GM19240 (cell line): Measurements from ENCODE around the gene TSPAN18.

Experiments used
- DNase-seq: peaks from one replicate; pipeline ENCODE4 v3.0.0; 2011; ENCODE audit warnings: low spot score; ENCODE audit not compliant: insufficient read length

TSPAN18 gene

DNA sequence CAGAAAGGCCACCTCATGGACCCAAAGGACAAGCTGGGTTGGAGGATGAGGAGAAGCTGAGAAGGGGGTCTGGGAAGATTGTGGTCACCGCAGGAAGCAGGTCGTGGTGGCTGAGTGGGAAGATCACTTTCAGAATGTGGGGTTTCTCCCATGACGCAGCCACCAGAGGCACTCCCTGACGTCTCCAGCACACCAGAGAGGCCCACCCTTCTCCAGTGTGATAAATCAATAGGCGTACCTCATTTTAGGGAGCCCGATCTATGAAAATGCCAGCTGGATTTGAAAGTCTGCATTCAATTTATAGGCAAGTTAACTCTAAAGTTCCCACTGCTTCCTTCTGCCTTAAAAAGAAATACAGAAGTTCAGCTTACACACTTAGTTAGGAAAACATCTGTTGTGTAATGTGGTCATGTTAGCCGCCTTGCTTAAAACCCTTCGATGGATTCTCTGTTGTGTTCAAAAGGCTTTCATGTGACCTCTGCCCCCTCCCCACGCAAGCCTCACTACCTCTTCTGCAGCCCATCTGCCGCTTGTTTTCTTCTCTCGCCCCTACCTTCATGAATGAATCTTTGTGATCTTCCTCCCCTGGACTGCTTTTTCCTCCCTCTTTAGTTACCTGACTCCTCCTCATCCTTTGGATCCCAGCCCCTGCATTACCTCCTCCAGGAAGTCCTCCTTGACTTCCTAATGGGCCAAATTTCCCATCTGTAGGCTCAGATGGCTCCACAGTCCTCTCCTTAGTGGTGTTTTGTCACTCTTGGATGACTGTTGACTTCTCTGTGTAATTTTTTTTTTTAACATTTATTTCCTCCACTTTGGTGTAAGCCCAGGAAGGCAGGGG lies 10.7 kb downstream of the TSPAN18 start:
- DNase-seq, result no peak

DNA sequence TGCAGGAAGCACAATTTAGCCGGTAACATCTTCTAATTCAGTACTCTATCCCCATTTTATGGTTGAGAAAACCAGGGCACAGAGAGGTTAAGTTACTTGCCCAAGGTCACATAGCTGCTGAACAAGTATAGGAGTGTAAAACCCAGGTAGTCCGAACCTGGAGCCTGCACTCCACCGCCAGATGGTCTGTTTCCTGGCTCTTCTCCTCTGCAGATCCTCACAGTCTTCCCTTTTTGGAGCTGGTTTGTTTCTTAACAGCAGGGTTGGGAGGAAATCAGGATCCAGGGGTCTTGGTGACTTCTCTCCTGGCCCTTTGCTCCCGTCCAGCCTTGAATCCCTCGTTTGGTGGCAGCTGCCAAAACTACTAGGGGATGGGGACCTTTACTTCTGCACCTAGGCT lies 12.0 kb downstream of the TSPAN18 start:
- no peak for DNase-seq

DNA sequence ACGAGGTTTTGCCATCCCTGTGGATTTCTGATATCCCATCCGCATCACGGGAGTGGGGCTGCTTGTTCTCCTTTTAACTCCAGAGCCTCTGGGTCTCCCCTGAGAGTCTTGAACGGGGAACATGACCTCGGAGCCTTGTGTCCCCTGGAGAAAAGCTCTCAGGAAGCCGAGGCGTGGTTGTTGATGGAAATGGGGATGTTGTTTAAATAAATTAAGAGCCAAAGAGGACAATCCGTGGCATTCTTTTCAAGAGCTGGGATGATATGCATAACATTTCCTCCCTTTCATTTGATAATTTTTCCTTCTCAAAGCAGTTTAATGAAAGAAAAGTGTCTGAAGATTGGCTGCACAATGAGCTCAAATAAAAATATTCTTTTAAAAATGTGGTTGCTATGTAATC lies 14.2 kb downstream of the TSPAN18 start:
- DNase-seq, result no peak

DNA sequence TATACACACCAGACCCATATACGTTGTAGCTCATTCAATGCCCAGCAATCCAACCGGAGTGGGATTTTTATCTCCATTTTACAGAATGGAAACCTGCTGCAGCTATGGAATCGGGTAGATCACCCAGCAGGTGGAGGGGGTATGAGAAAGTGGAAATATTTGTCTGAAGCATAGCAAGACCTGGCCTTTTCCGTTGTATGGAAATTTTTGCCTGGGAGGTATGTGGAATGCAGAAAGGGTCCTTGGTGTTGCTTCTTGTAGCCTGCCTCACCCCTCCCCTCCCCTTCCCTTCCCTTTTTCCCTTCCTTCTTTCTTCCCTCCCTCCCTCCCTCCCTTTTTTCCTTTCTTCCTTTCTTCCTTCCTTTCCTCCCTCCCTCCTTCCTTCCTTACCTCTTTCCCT lies 15.2 kb downstream of the TSPAN18 start:
- no peak for DNase-seq

DNA sequence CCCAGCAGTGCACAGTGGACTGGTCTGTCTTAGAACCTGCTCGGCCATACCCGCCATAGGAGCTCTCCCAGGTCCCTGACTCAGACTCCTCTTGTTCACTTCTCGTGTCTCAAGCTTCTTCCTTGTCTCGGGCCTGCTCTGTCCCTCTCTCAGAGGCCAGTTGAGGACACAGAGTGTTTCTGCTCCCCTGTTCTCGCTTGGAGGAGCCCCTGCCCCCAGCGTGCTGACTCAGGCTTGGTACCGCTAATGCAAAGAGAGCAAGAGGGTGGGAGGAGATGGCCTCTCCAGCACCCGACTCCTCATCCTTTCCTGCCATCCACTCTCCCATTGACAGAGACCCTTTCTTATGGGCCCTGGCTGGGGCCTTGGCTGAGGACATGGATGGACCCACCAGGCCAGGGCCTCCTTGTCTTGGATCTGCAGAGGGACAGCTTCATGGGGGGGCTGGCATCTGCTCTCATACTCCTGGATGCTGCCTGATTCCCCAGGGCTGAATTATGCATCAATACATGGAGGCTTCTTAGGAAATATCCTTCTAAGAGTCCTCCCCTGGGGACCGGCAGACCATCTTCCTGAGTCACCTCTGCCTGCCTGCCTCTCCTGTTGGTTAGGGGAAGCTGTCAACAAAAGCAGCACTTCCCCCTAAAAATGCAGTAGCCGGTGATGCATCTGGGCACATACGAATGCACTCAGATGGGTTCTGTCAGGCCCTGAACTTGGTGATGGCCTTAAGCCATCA lies 15.9 kb downstream of the TSPAN18 start:
- no peak for DNase-seq

DNA sequence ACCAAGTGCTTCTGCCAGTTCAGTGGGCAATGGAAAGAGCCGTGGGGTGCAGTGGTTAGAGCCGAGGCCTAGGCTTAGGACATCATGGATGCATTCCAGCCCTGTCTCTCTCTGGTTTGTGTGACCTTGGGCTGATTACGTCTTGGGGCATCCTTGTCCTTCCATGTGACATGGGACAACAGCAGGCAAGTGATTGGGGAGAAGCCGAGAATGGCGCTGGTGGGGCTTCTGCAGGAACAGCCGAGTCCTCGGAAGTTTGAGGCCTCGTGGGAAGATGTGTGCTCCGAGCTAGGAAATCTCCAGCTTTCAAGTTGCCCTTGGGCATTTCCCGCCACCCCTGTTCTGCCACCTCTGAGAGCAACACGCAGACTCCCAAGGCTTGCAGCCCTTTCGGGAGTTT lies 16.6 kb downstream of the TSPAN18 start:
- DNase-seq, result no peak

DNA sequence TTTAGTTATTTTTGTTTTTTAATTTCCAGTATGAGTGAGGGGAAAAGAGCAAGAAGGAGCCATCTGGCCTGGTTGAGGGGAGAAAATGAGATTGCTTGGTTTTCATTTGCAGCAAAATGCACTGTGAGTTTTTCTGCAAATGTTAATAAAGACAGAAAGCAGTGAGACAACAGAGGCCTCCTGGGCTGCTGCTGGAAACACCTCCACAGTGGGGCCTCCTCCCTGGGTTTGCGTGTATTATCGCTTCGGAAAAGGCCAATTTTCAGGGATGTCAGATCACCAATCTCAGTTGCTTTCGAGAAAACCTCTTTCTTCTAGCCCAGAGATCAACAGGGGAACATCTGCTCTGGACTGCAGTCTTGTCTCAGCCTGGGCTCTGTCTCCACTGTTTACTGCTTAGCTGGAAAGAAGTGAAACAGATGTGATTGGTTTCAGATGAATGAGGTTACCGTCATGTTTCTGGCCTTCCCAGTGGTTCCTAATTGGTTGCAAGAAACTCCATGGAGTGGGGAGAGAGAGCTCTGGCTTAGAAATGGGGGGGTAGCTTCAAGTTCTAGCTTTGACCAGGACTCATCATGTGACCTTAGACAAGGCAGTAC lies 17.3 kb downstream of the TSPAN18 start:
- DNase-seq, result no peak

DNA sequence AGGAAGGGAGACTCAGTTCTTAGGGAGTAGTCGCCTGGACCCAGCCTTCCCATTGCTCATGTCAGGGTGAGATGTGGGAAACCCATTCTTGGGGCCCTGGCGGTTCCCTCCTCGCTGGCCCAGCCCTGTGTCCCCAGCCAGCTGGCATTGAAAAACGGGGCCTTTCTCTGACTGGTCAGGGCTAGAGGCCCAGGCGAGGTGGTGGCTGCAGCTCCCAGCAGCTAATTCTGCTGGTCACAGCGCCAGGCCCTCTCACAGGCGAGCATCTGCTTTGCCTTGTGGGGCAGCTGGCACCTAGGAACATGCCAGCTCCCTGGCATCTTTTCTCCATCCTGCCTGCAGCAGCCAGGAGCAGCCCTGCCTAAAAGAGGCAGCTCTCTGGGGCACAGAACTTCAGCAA lies 20.1 kb downstream of the TSPAN18 start:
- DNase-seq, result no peak

DNA sequence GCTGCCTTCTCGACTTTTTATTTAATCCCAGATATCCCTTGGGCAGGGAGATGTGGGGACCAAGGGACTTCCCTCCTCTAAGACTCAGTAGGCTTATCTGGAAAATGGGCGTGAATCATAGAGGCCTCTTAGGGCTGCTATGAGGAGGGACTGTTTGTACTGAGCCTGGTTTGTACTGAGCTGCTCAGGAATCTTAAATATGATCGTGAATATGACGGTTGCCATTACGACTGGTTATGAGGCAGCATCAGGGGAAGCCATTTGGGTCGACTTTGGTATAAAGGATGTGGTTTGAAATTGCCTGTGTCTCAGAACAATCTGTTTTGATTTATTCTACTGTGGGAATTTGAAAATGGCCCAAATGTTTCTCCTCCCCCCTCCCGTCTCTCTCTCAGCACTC lies 20.6 kb downstream of the TSPAN18 start:
- DNase-seq, result no peak

DNA sequence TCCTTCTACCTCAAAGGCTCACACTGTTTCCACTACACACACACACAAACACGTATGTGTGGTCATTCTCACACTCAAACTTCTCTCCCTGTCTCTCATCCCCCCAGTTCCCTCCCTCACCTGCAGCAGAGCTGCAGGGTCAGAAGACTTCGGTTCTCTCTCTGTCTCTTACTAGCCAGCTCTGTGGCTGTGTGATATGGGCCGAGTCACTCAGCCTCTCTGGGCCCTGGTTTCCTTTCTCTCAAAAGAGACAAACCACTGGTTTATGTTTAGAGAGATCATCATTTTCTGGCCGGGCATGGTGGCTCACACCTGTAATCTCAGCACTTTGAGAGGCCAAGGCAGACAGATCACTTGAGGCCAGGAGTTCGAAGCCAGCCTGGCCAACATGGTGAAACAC lies 21.1 kb downstream of the TSPAN18 start:
- DNase-seq, result no peak

DNA sequence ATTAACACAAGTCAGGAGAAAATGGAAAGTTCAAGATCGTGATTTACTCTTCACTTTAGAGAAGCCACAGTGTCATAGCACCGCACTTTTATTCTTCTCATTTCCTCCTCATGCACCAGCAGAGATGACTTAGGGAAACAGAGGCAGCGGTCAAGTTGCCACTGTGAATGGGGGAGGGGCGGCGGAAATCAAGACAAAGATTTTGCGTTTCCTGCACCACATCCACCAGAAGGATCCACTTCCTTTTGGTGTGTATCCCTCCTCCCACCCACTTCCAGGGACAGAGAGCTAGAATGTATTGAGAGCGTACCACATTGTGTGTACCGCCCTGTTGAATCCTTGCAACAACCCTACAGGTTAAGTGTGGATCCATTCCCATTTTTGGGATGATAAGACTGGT lies 21.8 kb downstream of the TSPAN18 start:
- no peak for DNase-seq

DNA sequence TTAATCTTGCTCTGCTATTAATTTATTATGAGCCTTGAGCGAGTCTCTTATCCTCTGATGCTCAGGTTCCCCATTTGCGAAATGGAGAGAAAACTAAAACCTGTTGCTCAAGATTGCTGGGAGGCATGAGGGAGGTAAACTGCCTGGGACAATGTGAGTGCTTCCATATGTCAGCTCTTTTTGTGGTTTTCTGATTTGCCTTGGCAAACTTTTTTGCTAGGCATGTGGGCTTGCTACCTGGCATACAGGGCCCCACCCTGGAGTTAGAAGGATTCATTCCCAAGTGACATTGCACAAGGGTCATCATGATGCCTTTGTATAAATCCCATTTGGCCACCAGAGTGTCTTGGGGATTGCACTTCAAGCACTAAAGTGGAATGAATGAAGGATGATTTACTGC lies 22.4 kb downstream of the TSPAN18 start:
- no peak for DNase-seq

DNA sequence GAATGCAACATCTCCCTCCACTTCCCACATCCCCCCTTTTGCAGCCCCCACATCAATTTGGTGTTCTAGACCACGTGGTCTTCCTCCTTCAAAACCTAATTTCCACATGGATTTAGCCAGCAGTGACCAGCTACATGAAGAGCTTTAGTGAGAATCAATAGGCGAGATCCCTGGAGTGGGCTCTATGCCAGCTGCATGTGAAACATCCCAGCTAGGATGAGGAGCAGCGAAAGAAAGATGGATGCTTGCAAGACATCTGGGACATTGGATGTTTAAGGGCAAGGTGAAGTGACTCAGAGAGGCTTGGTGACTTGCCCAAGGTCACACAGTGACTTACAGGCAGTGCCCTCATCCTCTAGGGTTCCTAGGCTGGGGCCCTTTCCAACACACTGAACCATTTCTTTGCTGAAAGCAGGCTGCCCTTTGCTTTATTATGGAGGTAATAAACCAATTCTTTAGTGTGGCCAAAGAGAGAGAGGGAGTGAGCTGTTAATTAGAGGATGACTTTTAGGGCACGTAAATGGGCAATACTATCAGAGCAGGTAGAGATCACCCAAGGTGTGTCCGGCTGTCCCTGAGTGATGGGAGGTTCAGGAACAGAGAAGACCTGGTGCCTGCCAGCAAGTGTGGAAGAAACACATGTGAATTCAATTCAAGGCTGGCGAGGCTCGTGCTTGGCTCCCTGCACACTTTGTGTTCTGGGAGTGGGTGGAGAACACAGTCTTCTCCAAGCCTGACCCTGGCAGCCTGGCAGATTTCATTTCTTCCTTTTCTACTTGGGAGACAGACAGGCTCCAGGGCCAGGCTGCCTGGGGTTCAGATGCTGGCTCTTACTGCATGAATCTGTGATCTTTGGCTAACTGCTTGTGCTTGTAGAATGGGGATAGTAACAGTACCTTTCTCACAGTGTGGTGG lies 24.0 kb downstream of the TSPAN18 start:
- no peak for DNase-seq

DNA sequence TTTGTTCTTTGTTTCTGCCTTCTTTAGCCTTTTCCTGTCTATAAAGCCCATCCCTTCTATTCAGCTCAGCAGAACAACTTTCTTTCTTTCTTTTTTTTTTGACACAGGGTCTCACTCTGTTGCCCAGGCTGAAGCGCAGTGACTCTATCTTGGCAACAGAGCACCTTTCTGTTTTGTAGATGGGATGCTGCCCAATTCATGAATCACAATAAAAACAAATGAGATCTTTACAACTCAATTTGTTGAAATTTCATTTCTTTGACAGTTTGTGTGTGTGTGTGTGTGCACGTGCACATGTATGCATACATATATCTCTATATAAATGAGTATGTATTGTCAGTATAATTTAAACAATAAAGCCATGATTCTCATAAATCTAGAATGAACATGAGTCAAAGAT lies 25.5 kb downstream of the TSPAN18 start:
- DNase-seq, result no peak

DNA sequence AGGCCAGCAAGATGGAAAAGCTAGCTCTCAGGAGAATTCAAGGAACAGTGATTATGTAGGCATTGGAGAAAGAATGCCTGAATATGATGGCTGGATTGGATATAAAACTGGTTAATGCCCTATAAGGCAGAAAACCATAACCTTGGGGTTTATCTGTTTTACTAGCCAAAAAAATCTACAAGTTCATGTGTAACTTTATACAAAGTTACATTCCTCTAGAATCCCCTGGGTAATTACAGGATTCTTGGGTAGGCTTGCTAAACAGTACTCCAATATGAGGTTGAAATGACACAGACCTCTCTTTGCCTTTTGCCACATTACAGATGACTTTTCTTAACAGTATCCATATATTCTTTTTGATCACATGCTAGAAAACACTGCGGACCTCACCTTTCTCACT lies 26.0 kb downstream of the TSPAN18 start:
- DNase-seq, result no peak

DNA sequence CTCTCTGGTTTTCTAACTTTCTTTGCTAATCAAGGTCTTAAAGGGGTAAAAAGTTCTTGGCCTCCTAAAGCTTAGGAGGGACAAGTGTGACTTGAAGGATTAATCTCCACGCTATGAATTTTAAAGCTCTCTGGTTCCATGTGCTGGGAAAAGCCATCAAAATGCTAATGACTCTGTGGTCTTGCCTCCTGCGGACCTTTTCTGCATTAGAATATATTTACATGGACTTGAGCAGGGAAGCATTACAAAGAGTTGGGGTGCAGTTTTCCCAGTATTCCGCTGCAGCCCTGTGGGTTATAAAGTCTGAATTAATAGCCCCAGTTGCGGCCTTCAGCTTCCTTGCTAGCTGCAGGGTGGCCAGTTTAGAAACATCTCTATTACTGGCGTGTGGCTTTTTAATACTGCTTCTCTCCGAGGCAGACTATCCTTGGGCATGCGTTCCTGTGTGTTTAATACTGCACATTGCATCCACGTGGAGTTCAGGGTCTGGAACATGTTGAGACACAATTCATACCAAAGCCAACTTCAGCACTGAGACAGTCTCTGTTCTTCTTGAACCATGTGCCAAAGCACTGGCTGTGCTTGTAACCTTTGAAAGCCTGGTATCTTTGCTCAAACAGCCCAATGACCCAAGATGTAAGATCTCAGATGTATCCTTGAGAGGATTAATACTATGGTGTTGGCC lies 27.3 kb downstream of the TSPAN18 start:
- DNase-seq, result no peak

DNA sequence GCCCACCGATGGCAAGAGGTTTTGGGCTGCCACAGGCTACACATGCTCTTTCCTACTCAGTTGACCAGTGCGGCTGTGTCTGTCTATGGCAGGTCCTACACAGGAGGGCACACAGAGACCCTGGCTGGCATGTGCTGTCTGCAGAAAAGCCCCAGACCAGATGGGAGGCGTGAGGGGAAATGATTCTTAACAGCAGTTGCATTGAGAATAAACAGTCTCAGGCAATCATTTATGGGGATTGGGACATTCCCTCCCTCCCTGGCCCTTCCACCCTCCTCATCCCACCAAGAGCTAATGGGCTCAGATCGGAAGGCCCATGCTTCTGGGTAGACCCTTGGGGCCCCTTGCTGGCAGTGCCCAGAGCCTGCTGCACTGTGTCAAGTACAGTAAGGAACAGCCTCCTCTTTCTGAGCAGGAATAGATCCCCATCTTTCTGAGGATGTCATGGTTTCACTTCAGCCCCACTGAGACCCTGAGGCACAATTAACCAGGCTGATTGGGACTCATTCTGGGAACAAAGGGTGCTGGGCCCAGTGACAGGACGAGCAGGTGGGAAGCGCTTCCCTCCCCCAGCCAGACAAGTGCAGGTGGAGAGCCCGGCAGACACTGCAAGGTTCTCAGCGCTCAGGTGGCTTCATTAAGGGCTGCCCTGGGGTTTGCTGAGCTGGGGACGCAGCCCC lies 28.3 kb downstream of the TSPAN18 start:
- no peak for DNase-seq

DNA sequence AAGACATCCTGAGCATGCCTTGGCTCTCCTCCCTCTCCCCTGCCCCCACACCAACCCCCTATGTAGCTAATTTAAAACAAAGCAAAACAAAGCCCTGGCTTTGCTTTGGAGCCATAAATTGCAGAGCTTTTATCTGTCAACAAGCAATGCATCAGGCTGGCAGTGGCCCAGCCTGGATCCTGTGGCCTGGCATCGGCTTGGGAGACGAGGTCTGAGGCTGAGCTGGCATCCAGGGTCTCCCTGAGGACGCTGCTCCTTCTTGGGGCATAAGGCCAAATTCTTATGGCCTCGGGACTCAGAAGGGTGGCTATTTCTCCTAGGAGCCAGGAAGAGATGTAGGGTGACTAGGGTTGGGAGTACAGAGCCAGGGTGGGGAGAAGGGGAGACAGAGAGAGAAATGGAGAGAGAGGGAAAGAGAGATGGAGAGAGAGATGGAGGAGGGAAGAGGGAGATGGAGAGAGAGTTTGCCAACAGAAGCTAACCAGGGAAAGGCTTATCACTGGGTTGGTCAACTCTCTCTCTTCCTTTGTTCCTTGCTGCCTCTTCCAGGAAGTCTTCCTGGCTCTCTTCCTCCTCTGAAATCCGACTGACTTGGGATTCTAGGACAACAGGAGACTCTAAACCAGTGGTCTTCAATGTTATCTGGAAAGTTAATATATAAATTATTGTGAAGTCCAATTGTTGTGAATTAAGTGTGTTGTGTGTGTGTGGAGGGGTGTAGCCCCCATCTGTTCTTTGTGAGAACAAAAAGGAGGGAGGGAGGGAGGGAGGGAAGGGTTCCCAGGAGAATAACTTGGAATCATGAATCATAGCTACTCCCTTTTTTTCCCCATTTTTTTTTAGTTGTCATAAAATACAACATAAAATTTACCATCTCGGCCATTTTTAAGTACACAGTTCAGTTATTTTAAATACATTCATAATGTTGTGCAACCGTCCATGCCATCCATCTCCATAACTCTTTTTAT lies 29.1 kb downstream of the TSPAN18 start:
- DNase-seq, result no peak

DNA sequence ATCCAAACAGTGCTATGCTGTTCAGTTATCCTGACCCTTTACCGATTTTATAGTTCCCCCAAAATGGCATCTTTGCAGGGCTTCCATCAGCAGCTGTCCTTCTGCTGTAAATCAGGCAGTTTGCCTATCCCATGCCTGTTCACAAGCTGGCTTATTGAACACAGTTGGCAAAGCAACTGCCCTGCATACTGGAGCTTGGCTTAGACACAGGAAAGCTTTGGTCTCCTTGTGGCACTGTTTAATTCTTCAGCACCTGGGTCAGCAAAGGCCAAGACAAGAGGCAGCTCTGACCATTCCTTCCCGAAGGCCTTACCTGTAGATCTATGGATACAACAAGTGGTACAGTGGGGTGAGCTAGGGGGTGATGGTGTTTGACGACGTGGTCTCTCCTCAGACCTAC lies 32.2 kb downstream of the TSPAN18 start:
- DNase-seq, result no peak
